SH-SY5Y (cell line): ENCODE measurements around the gene SORCS3.

Source experiments
- GATA2 ChIP-seq: IDR thresholded peaks from 2 replicates; pipeline ENCODE4 v1.6.1; 2011; ENCODE audit warnings: mild to moderate bottlenecking, low read depth, low read length
- GATA3 ChIP-seq: IDR thresholded peaks from 2 replicates; pipeline ENCODE4 v1.6.1; 2011; ENCODE audit warnings: low read depth, mild to moderate bottlenecking, low read length, moderate library complexity

- TF ChIP-seq GATA2 (no peak), GATA3 (no peak)
Measured at GRCh38 chr10:104641187-104641936, at the start of gene SORCS3.
